NCI-H2107 treated with DMSO at 0.1 percent for 48 hours (cell line): Measurements from ENCODE around the gene NCOA7.
"Not testable (repeated sequence)": the region's sequence is repeated elsewhere in the genome, so short reads cannot be mapped to it uniquely, and the experiment has no call there.

Experiments
- DNase-seq: peaks from one replicate; lab custom pipeline; 2025; ENCODE audit not compliant: unreplicated experiment; lab: John Stamatoyannopoulos, UW

NCOA7 gene

DNA sequence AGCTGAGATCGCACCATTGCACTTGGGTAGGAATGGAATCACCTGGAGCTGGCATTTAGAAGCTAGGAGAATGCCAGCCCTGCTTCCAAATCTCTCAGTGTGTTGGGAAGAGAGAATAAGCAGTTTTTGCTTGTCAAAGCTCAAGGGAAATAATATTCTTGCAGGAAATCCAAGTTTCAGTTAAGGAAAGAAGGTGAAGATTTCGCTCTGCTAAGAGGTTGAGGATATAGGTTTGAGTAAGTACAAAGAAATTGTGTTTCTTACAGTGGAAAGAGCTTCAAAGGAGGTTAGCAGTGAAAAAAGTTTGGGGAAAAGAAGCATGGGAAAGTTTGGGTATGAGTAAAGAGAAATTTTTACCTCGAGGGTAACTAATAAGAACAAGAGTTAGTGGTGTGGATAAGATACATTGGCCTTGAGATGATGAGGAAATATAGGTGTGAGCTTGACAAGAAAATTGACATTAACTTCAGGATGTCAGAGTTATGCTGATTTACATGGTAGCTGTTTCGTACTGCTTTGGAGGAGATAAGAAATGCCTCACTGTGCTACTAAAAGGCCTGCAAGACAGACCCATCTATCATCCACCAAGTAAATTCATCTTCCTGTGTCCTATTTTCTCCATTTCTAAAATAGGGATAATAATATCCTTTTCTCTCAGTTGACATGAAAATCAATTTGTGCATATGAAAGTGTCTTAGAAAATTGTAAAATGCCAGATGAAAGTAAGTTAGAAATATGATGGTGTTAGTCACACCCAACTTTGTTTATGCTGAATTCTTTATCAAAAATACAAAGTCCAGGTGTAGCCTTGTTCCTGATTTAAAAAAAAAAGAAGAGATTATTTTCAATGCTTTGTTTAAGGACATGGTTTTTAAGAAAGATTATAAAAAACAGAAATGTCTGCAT lies 153.0 kb downstream of the NCOA7 start:
- no peak for DNase-seq

DNA sequence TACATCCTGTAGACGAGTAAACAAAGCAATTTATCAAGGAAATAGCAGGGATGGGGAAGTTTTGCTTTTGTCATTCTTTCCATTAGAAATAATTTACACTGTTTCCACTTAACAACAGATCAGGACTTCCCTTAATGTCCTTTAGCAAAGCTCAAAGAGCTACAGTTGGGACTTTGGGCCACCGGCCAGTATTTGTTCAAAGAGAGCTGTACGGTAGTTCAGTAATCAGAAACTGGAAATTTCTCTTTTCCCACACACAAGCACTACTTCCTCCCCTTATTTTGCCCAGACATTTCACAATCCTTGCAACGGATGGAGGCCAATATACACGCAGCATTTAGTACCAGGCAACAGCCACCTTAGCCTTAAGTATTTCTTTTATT lies 153.7 kb downstream of the NCOA7 start:
- DNase-seq: no peak

DNA sequence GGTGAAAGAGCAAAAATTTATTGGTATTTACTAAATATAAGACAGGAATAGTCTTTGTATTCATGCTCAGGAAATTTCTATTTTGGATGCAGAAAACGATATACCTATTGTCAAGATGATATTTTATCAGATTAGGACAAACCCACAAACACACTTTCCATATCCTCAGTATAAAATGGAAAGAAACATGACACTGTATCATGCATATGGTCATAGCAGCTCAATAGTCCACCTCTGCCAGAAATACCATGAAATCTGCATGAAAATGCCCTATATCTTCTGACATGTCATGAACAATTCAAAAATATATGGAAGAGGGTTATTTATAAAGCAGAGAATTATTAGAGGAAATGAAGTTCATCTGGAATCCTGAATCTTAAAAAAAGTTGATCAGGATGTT lies 154.1 kb downstream of the NCOA7 start:
- DNase-seq: no peak

DNA sequence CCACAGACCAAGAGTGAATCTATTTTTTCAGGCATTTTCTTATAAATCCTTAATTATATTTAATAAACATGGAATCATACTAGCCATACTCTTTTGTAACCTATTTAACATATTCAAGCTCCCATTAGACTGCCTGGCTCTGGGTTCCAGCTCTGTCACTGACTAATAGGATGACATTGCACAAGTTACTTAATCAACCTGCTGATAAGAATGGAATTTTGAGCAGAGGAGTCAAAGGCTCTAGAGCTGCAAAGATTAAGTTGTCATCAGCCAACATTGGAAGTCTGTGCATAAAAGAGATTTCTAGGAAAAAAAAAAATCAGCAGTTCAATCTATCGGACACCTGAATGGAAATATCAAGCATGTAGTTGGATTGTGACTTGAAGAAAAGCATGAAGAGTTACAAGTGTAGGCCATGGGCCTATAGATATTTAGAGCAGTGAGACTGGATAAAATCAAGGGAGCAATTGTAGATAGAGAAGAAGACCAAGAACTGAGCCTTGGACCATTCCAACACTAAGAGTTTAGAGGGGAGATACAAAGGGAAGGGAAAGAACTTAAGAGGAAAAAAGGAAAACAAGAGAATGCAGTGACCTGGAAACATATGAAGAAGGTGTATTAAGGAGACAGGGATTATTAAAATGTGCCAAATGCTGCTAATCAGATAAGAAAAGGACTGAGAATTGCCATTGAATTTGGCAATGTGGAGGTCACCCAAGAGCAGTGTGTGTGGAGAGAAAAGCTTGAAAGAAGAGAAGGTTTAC lies 154.8 kb downstream of the NCOA7 start:
- DNase-seq: no peak

- DNase-seq: no peak
Measured at GRCh38 chr6:125947615-125948014, 156.9 kb downstream of the NCOA7 start.

DNA sequence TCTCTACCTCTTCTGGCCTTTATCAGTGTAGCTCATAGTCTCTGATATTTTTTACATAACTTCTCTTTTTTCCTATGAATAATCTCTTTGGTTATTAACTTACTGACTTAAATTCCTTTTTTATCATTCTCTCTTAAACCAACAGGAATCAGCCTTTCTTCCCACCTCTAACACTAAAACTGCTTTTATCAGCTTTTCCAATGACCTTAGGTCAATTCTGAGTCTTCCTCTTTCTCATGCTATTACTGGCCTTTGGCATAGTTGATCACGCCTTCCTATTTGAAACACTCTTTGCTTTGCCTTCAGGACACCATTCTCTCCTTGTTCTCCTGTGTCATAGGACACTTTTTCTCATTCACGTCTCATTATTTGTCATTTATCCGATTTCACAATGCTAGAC lies 157.7 kb downstream of the NCOA7 start:
- DNase-seq: no peak

GRCh38 chr6:125949069-125949468 lies 158.3 kb downstream of the NCOA7 start:
- no peak for DNase-seq

DNA sequence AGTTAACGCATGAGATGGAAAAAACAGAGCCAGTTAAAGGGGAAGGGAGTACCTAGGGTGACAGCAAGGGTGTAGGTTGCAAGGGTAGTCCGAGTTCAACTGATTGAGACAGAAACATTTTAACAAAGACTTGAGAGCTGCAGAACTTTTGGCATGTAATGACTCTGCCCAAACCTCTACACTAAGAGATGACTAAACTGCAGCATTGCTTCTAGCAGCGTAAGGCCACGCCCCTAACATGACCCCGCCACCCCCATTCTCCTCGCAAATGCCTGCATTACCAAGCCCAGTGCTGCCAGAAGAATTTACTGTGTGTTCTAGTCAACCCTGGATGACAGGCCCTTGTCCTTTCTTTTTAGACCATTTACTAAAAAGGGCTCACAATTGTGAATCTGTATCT lies 159.5 kb downstream of the NCOA7 start:
- DNase-seq: no peak

DNA sequence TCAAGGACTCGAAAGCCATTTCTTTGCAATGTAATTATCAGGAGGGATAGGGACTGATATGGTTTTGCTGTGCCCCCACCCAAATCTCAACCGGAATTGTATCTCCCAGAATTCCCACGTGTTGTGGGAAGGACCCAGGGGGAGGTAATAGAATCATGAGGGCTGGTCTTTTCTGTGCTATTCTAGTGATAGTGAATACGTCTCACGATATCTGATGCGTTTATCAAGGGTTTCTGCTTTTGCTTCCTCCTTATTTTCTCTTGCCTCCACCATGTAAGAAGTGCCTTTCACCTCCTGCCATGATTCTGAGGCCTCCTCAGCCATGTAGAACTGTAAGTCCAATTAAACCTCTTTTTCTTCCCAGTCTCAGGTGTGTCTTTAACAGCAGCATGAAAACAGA lies 160.0 kb downstream of the NCOA7 start:
- DNase-seq: not testable (repeated sequence)

DNA sequence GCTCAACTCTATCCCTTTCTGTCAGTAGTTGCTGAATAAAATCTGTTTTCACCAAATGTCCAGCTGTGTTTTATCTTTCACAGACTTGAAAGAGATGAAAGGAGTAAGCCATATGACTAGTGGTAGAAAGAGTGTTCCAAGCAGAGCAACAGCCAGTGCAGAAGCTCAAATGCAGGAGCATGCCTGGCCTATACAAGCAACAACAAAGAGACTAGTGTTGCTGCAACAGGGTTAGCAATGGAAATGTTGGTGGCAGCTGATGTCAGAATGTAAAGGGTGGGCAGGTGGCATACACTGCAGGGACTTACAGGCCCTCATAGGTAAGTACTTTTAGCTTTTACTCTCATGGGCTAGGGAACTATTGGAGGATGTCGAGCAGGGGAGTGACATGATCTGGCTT lies 160.6 kb downstream of the NCOA7 start:
- DNase-seq: no peak

DNA sequence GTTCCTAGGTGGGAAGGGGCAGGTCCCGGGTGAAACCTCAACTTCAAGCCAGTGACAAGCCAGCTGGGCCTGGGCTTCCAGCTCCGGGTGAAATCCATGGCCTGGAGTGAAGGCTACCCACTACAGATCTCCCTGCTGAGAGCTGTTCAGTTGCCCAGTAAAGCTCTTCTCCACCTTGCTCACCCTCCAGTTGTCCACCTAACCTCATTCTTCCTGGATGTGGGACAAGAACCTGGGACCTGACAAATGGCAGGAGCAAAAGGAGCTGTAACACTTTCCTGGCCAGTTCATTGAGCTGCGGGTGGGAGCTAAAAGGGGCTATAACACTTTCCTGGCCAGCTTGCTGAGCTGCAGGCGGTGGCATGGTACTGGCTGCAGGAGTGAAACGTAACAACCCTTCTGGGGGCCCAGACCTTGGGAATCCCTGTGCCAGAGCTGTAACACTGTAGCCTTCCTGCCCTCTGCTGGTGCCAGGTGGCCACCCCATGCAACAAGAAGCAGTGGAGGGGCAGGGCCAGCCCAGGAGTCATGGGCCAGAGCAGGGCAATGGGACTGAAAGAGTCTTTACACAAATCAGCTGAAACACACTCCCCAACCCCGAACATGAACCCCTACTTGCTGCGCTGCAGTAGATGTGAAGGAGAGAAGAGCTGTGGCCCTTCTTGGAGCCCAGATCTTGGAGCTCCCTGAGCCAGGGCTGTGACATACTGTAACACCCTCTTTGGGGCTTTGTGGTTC lies 162.2 kb downstream of the NCOA7 start:
- no peak for DNase-seq

GRCh38 chr6:125953502-125953875 lies 162.7 kb downstream of the NCOA7 start:
- DNase-seq: peak; percentile 82

GRCh38 chr6:125954735-125955339 lies 164.1 kb downstream of the NCOA7 start:
- no peak for DNase-seq

- no peak for DNase-seq
Measured at GRCh38 chr6:125955973-125956372, 165.2 kb downstream of the NCOA7 start.

GRCh38 chr6:125956506-125957390 lies 166.0 kb downstream of the NCOA7 start, which contains the start of gene HINT3:
TSS of gene HINT3 (plus strand) at chr6:125956770. CDS start at chr6:125956978, 208 bp downstream.
- DNase-seq: peak; percentile 91

DNA sequence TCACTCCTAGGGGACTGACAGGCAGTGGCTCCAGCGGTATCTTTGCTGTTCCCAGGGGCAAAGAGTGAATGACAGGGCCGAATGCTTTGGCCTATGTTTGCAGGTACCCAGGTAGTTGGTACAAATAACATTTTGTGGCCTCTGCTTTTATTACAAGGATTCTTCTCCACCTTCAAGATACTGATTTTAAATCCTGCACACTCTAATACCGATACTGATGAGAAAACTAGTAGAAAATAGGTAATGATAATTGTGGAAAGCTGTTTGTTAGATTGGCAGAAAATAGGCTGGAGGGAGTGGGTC lies 166.6 kb downstream of the NCOA7 start:
- no peak for DNase-seq

DNA sequence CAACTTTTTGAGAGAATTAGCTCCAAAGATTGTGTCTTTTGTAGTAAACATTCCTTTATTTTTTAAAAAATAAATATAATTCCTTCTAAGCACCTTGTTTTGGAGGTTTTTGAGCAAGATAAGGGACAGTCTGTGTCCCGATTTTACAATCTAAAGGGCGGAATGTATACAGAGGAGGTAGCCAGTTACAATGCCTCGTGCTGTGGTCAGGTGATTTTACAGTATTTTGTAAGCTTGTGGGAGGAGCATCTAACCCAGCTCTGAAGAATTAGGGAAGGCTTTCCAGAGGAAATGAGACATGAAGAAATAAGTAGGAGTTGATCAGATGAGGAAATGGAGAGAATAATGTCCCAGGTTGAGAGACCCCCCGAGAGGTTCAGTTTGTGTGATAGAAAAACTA lies 167.1 kb downstream of the NCOA7 start:
- peak; percentile 13 for DNase-seq

- DNase-seq: no peak
Measured at GRCh38 chr6:125959041-125959440, 168.3 kb downstream of the NCOA7 start.

- DNase-seq: no peak
Measured at GRCh38 chr6:125961117-125961516, 170.4 kb downstream of the NCOA7 start.

DNA sequence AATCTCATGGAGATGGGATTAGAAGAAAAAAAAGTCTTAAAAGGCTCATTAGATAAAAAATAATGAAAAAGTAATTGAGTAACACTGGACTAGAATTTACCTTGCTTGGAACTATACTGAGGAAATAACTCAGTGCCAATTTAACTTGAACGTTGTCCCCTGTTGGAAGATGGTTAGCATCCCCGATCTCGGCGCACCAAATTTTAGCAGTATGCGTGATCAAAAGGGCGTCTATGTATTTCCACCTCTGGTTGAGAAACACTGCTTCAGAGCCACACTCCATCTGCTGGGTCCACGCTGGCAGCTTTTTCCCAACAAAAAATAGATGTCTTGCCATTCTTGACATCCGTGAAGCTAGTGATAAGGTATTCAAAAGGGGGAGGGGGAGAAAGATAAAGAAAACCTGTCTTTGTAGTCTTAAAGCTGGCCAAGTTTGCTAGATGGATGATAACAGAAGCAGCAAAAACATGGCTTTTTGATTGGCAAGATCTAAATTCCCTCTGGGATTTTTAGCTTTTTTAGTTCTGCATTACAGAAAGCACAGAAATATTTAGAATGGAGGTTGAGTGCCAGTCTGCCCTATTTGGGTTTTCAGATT lies 172.2 kb downstream of the NCOA7 start:
- DNase-seq: no peak
